ENCODE data around the gene SLC24A4.

The SLC24A4 gene

GRCh38 chr14:92407410-92407809 is 84.4 kb downstream of the SLC24A4 start:
- DNase-seq, result no peak

GRCh38 chr14:92409043-92409442 is 86.1 kb downstream of the SLC24A4 start:
- DNase-seq, result no peak

- no peak for DNase-seq
Measured at GRCh38 chr14:92411135-92411534, 88.2 kb downstream of the SLC24A4 start.

- DNase-seq, result no peak
Measured at GRCh38 chr14:92411941-92412340, 89.0 kb downstream of the SLC24A4 start.

GRCh38 chr14:92412912-92413311 is 89.9 kb downstream of the SLC24A4 start:
- DNase-seq, result no peak

GRCh38 chr14:92413379-92413778 is 90.4 kb downstream of the SLC24A4 start:
- no peak for DNase-seq

- no peak for DNase-seq
Measured at GRCh38 chr14:92414690-92415445, 91.9 kb downstream of the SLC24A4 start.

- DNase-seq, result no peak
Measured at GRCh38 chr14:92415969-92416368, 93.0 kb downstream of the SLC24A4 start.

GRCh38 chr14:92416544-92416943 is 93.6 kb downstream of the SLC24A4 start:
- no peak for DNase-seq

GRCh38 chr14:92417759-92418158 is 94.8 kb downstream of the SLC24A4 start:
- DNase-seq, result no peak

- DNase-seq, result no peak
Measured at GRCh38 chr14:92421751-92422150, 98.8 kb downstream of the SLC24A4 start.

GRCh38 chr14:92425101-92425500 is 102.1 kb downstream of the SLC24A4 start:
- DNase-seq, result no peak

- no peak for DNase-seq
Measured at GRCh38 chr14:92426237-92426636, 103.3 kb downstream of the SLC24A4 start.

GRCh38 chr14:92427096-92427495 is 104.1 kb downstream of the SLC24A4 start:
- DNase-seq, result no peak

- no peak for DNase-seq
Measured at GRCh38 chr14:92430686-92431085, 107.7 kb downstream of the SLC24A4 start.

GRCh38 chr14:92431199-92431725 is 108.3 kb downstream of the SLC24A4 start:
- no peak for DNase-seq

- DNase-seq, result no peak
Measured at GRCh38 chr14:92433407-92433806, 110.4 kb downstream of the SLC24A4 start.

- no peak for DNase-seq
Measured at GRCh38 chr14:92435154-92435553, 112.2 kb downstream of the SLC24A4 start.

- DNase-seq, result no peak
Measured at GRCh38 chr14:92436115-92436776, 113.3 kb downstream of the SLC24A4 start.

- no peak for DNase-seq
Measured at GRCh38 chr14:92437309-92437708, 114.3 kb downstream of the SLC24A4 start.

- DNase-seq, result no peak
Measured at GRCh38 chr14:92437729-92438285, 114.8 kb downstream of the SLC24A4 start.

- DNase-seq, result no peak
Measured at GRCh38 chr14:92439537-92440344, 116.8 kb downstream of the SLC24A4 start.

- DNase-seq, result no peak
Measured at GRCh38 chr14:92440345-92441003, 117.5 kb downstream of the SLC24A4 start.

Measured in stimulated activated CD8-positive, alpha-beta memory T cell treated with anti-CD3 and anti-CD28 coated beads, Interleukin-4, amount 100 ng/mL, for 48 hours (primary cell).